Sigmoid colon (tissue), 7 donors: ENCODE measurements around the gene IFI35. TPM values are rescaled to one million over a fixed set of nuclear protein-coding genes. Genes with fewer than 3 reads are reported as not detected.
A peak's percentile ranks its signal among the peaks of the same experiment; 100 is the strongest.
"Not testable (repeated sequence)": the region's sequence is repeated elsewhere in the genome, so short reads cannot be mapped to it uniquely, and the experiment has no call there.

Experiments
- DNase-seq: peaks from one replicate; pipeline ENCODE4 v3.0.0-alpha.2; 2019
- H3K27ac ChIP-seq, 4 donors: fragments of 200-600 bp; sonication (generic); one replicate each; pipeline ENCODE4 v1.5.1; 2016 to 2019; ENCODE audit warnings: mild to moderate bottlenecking in 1 of 4
- H3K27me3 ChIP-seq, 3 donors: fragments of 200-600 bp; sonication (generic); one replicate each; pipeline ENCODE4 v1.5.1; 2019; ENCODE audit warnings: mild to moderate bottlenecking in 1 of 3
- H3K36me3 ChIP-seq, 4 donors: fragments of 200-600 bp; sonication (generic); one replicate each; pipeline ENCODE4 v1.5.1; 2016 to 2019
- H3K4me1 ChIP-seq, 4 donors: fragments of 200-600 bp; sonication (generic); one replicate each; pipeline ENCODE4 v1.5.1; 2017 to 2019
- H3K4me3 ChIP-seq, 4 donors: fragments of 200-600 bp; sonication (generic); one replicate each; pipeline ENCODE4 v1.5.1; 2017 to 2019; ENCODE audit warnings: mild to moderate bottlenecking in 2 of 4, moderate library complexity in 1 of 4
- H3K9me3 ChIP-seq, 4 donors: fragments of 200-600 bp in 3 of 4; sonication (generic) in 3 of 4; one replicate each; pipeline versions ENCODE4 v1.5.1 to v1.6.1; 2013 to 2019
- EP300 ChIP-seq, 4 donors: sonication (generic); formaldehyde crosslinking; IDR thresholded peaks; one replicate each; pipeline ENCODE4 v1.6.1; 2017; ENCODE audit warnings: antibody characterized with exemption in 4 of 4
- POLR2A ChIP-seq, 2 donors: fragments of 450-650 bp; IDR thresholded peaks; one replicate each; pipeline ENCODE4 v1.6.1; 2016; ENCODE audit warnings: antibody characterized with exemption in 2 of 2, mild to moderate bottlenecking in 2 of 2, moderate library complexity in 2 of 2
- POLR2AphosphoS5 ChIP-seq, 4 donors: sonication (generic); formaldehyde crosslinking; IDR thresholded peaks; one replicate each; pipeline ENCODE4 v1.6.1; 2017; ENCODE audit warnings: antibody characterized with exemption in 4 of 4
- WGBS, 2 donors: extraction: QIAGEN DNeasy Blood & Tissue Kit; methylation state at CpG; one replicate each; pipeline ENCODE4 v1.1.7; 2013; 5-methylcytosine and 5-hydroxymethylcytosine counted together
- intact Hi-C: fragments of 100-400 bp; cut with DNase I; formaldehyde crosslinking; loops from one replicate; pipeline ENCODE4 v1.15.1; 2023
- polyA plus RNA-seq, 3 donors: library from polyadenylated mRNA; stranded (reverse); fragments of 200-250 nt; gene quantifications; one replicate each; pipeline ENCODE4 v1.2.3, GENCODE V29; 2013
- total RNA-seq, 4 donors: library from RNA; depleted of rRNA; stranded (reverse); fragments of >200 nt; gene quantifications; one replicate each; pipeline ENCODE4 v1.1.0, GENCODE V29; 2016
- TF ChIP-seq, protein P1 (sequence below), 4 experiments: fragments of 450-650 bp in 3 of 4; fragments of 200-600 bp in 1 of 4; IDR thresholded peaks; one replicate each; pipeline ENCODE4 v1.5.1; 2016 to 2019; ENCODE audit warnings: antibody characterized with exemption in 4 of 4, mild to moderate bottlenecking in 3 of 4, moderate library complexity in 2 of 4
- donor health status: healthy with polysubstance abuse.
- donor health status: Bipolar disorder and iron deficiency.
- donor health status: healthy.

Gene IFI35
- total and polyA plus RNA-seq, 7 donors, result 22.4 to 77.9 (median 48.6) TPM

GRCh38 chr17:42989726-42990652 lies 16.6 kb upstream of the IFI35 start:
- WGBS, 2 donors, result 87 to 88% methylated on average over 6 of the region's 6 CpGs

GRCh38 chr17:42991471-42991870 lies 15.1 kb upstream of the IFI35 start:
- no peaks in the 10 kb centered on the region for H3K4me1 ChIP-seq
- TF ChIP-seq, protein P1, sequence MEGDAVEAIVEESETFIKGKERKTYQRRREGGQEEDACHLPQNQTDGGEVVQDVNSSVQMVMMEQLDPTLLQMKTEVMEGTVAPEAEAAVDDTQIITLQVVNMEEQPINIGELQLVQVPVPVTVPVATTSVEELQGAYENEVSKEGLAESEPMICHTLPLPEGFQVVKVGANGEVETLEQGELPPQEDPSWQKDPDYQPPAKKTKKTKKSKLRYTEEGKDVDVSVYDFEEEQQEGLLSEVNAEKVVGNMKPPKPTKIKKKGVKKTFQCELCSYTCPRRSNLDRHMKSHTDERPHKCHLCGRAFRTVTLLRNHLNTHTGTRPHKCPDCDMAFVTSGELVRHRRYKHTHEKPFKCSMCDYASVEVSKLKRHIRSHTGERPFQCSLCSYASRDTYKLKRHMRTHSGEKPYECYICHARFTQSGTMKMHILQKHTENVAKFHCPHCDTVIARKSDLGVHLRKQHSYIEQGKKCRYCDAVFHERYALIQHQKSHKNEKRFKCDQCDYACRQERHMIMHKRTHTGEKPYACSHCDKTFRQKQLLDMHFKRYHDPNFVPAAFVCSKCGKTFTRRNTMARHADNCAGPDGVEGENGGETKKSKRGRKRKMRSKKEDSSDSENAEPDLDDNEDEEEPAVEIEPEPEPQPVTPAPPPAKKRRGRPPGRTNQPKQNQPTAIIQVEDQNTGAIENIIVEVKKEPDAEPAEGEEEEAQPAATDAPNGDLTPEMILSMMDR (IDR thresholded peaks at IDR 0.05), result no peak
- no peak for TF ChIP-seq POLR2AphosphoS5 (IDR thresholded peaks at IDR 0.05)
- TF ChIP-seq POLR2A (IDR thresholded peaks at IDR 0.05), result no peak
- TF ChIP-seq EP300 (IDR thresholded peaks at IDR 0.05), result no peak
- DNase-seq, result no peak
- H3K9me3 ChIP-seq, result no peaks in the 10 kb centered on the region
- H3K36me3 ChIP-seq, result peaks cover 38 to 79% (median 52%) of the 10 kb centered on the region in 4 donors
- intact Hi-C loops, result no loop called here
- H3K4me3 ChIP-seq, result no peak overlapping the region
- no peaks in the 10 kb centered on the region for H3K27me3 ChIP-seq
- 94 to 95% methylated on average over 6 of the region's 6 CpGs for WGBS, 2 donors
- H3K27ac ChIP-seq, result no peak overlapping the region

More at GRCh38 chr17:42989726-42990652, 16.6 kb upstream of the IFI35 start:
- H3K9me3 ChIP-seq, result no peaks in the 10 kb centered on the region
- intact Hi-C loops, result no loop called here
- H3K27me3 ChIP-seq, result no peaks in the 10 kb centered on the region
- peaks cover 38 to 94% (median 53%) of the 10 kb centered on the region in 4 donors for H3K36me3 ChIP-seq
- no peak overlapping the region for H3K27ac ChIP-seq
- TF ChIP-seq, protein P1 (IDR thresholded peaks at IDR 0.05), result no peak
- no peak for TF ChIP-seq EP300 (IDR thresholded peaks at IDR 0.05)
- no peak for TF ChIP-seq POLR2AphosphoS5 (IDR thresholded peaks at IDR 0.05)
- TF ChIP-seq POLR2A (IDR thresholded peaks at IDR 0.05), result no peak
- no peak for DNase-seq
- H3K4me1 ChIP-seq, result no peaks in the 10 kb centered on the region
- no peak overlapping the region for H3K4me3 ChIP-seq

GRCh38 chr17:42992872-42993271 lies 13.7 kb upstream of the IFI35 start:
- Histone ChIP-seq H3K9me3 (no peaks in the 10 kb centered on the region), H3K4me1 (peaks cover 0 to 7% (median 6%) of the 10 kb centered on the region in 4 donors), H3K4me3 (no peak overlapping the region), H3K27me3 (no peaks in the 10 kb centered on the region), H3K36me3 (peaks cover 36 to 65% (median 40%) of the 10 kb centered on the region in 4 donors), H3K27ac (no peak overlapping the region)
- DNase-seq, result no peak
- intact Hi-C loops, result no loop called here
- no peak for TF ChIP-seq POLR2A (IDR thresholded peaks at IDR 0.05)
- TF ChIP-seq, protein P1 (IDR thresholded peaks at IDR 0.05), result no peak
- no peak for TF ChIP-seq EP300 (IDR thresholded peaks at IDR 0.05)
- TF ChIP-seq POLR2AphosphoS5 (IDR thresholded peaks at IDR 0.05), result no peak
- 76 to 87% methylated on average over 5 of the region's 5 CpGs for WGBS, 2 donors

DNA sequence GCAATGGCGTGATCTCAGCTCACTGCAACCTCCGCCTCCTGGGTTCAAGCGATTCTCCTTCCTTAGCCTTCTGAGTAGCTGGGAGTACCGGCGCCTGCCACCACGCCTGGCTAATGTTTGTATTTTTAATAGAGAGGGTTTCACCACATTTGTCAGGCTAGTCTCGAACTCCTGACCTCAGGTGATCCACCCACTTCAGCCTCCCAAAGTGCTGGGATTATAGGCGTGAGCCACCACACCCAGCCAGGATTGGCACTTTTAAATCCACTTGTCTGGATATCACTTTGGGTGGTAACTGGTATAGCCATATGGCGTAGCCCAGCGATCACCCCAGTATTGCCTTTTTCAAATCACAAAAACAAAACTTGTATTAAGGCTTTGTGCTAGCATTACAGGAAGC lies 12.7 kb upstream of the IFI35 start:
- intact Hi-C loops, H3K9me3 ChIP-seq, DNase-seq, H3K27ac ChIP-seq, H3K4me3 ChIP-seq, H3K27me3 ChIP-seq: not testable (repeated sequence)
- H3K36me3 ChIP-seq, result peaks cover 25 to 54% (median 29%) of the 10 kb centered on the region in 4 donors
- peaks cover 0 to 11% (median 9%) of the 10 kb centered on the region in 4 donors for H3K4me1 ChIP-seq
- WGBS, 2 donors, result 78 to 79% methylated on average over 10 of the region's 10 CpGs

- DNase-seq, result no peak
- Histone ChIP-seq H3K4me1 (peaks cover 0 to 22% (median 22%) of the 10 kb centered on the region in 4 donors), H3K36me3 (peaks cover 5 to 52% (median 24%) of the 10 kb centered on the region in 4 donors), H3K9me3 (no peaks in the 10 kb centered on the region), H3K27me3 (no peaks in the 10 kb centered on the region), H3K27ac (peak overlapping the region; percentile 93 to 97 (median 94)), H3K4me3 (peak overlapping the region in 3 of 4 donors; percentile 31 to 78 (median 36))
- WGBS, 2 donors, result 7 to 21% methylated on average over 5 of the region's 5 CpGs
- TF ChIP-seq, protein P1 (IDR thresholded peaks at IDR 0.05), result no peak
- TF ChIP-seq POLR2A (IDR thresholded peaks at IDR 0.05) (no peak), POLR2AphosphoS5 (IDR thresholded peaks at IDR 0.05) (no peak), EP300 (IDR thresholded peaks at IDR 0.05) (no peak)
- intact Hi-C loops, result loop anchor here (5.0 kb wide), 1 partner anchor 155 kb away; the partner anchor contains the start of gene AOC2
These were observed 9.1 kb upstream of the IFI35 start for GRCh38 chr17:42997390-42997983.
